Erythroblast (primary cell): ENCODE data around the gene ZNF816.

Source experiments
- GATA1 ChIP-seq: IDR thresholded peaks from 2 replicates; pipeline ENCODE4 v1.6.1; 2011; ENCODE audit warnings: low read depth, mild to moderate bottlenecking, control low read depth, low read length, moderate library complexity
- POLR2A ChIP-seq: IDR thresholded peaks from 2 replicates; pipeline ENCODE4 v1.6.1; 2011; ENCODE audit warnings: mild to moderate bottlenecking, low read length

DNA sequence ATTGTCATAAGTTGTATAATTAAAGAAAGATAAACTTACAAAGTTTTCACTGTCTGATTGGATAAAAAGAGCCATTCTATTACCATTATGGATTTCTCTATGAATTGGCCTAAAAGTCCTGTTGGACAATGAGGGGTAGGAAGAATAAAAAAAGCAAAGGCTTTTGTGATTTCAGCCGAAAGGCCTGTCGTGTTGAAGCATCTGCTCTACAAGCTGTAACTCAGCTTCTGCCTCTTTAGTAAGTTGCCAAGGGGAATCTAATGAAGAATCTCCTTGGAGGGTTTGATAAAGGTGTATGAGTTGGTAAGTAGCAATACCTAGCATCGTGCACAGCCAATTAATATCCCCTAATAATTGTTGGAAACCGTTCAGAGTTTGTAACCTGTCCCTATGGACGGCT, 25.8 kb upstream of the ZNF816 start:
- TF ChIP-seq POLR2A (no peak), GATA1 (no peak)
